Memory B cell (primary cell): Measurements from ENCODE around the gene PEBP1.

ENCODE experiments used
- ATAC-seq: fragments of 150-1000 bp; cut with Tn5 transposase; 2 replicates; pipeline ENCODE4 v1.10.0; 2021; ENCODE audit warnings: low read depth, mild to moderate bottlenecking, moderate library complexity
- DNase-seq, 2 donors: peaks; one replicate each; pipeline ENCODE4 v3.0.0; 2022; ENCODE audit warnings: low spot score in 2 of 2
- H3K27ac Mint-ChIP-seq: one replicate; pipeline ENCODE4 v1.8.0; 2022; ENCODE audit warnings: mild to moderate bottlenecking, moderate library complexity, mixed read lengths
- H3K27me3 Mint-ChIP-seq: one replicate; pipeline ENCODE4 v1.8.0; 2022; ENCODE audit warnings: mixed read lengths
- H3K36me3 Mint-ChIP-seq: one replicate; pipeline ENCODE4 v1.8.0; 2022; ENCODE audit warnings: mild to moderate bottlenecking, mixed read lengths
- H3K4me1 Mint-ChIP-seq: one replicate; pipeline ENCODE4 v1.8.0; 2022; ENCODE audit warnings: mixed read lengths
- H3K4me3 Mint-ChIP-seq: one replicate; pipeline ENCODE4 v1.8.0; 2022; ENCODE audit warnings: mild to moderate bottlenecking, moderate library complexity, mixed read lengths
- H3K9me3 Mint-ChIP-seq: one replicate; pipeline ENCODE4 v1.8.0; 2022; ENCODE audit warnings: mixed read lengths

The PEBP1 gene

GRCh38 chr12:118150625-118151024 is 14.7 kb downstream of the PEBP1 start:
- DNase-seq (no peak), ATAC-seq (no peak)
- peaks cover 11% of the 10 kb centered on the region for H3K36me3 Mint-ChIP-seq
- no peaks in the 10 kb centered on the region for H3K27me3 Mint-ChIP-seq
- no peaks in the 10 kb centered on the region for H3K4me1 Mint-ChIP-seq
- H3K4me3 Mint-ChIP-seq, result no peak overlapping the region
- H3K27ac Mint-ChIP-seq, result no peak overlapping the region
- no peaks in the 10 kb centered on the region for H3K9me3 Mint-ChIP-seq

GRCh38 chr12:118151755-118152154 is 15.8 kb downstream of the PEBP1 start:
- Mint-ChIP-seq H3K4me3 (no peak overlapping the region), H3K4me1 (no peaks in the 10 kb centered on the region), H3K27me3 (no peaks in the 10 kb centered on the region), H3K27ac (no peak overlapping the region), H3K9me3 (no peaks in the 10 kb centered on the region), H3K36me3 (peaks cover 11% of the 10 kb centered on the region)
- DNase-seq, result no peak
- no peak for ATAC-seq

GRCh38 chr12:118160536-118160935 is 24.6 kb downstream of the PEBP1 start:
- ATAC-seq, result no peak
- no peak for DNase-seq
- H3K36me3 Mint-ChIP-seq, result peaks cover 23% of the 10 kb centered on the region
- no peaks in the 10 kb centered on the region for H3K9me3 Mint-ChIP-seq
- no peak overlapping the region for H3K4me3 Mint-ChIP-seq
- H3K27ac Mint-ChIP-seq, result no peak overlapping the region
- H3K4me1 Mint-ChIP-seq, result peaks cover 6% of the 10 kb centered on the region
- H3K27me3 Mint-ChIP-seq, result no peaks in the 10 kb centered on the region

GRCh38 chr12:118164798-118165486 is 29.0 kb downstream of the PEBP1 start:
- H3K27ac Mint-ChIP-seq, result peak overlapping the region; percentile 50
- H3K36me3 Mint-ChIP-seq, result peaks cover 34% of the 10 kb centered on the region
- H3K9me3 Mint-ChIP-seq, result no peaks in the 10 kb centered on the region
- peaks cover 6% of the 10 kb centered on the region for H3K4me1 Mint-ChIP-seq
- DNase-seq (no peak), ATAC-seq (no peak)
- no peaks in the 10 kb centered on the region for H3K27me3 Mint-ChIP-seq
- H3K4me3 Mint-ChIP-seq, result no peak overlapping the region

- H3K4me3 Mint-ChIP-seq, result no peak overlapping the region
- H3K27ac Mint-ChIP-seq, result peak overlapping the region; percentile 63
- H3K4me1 Mint-ChIP-seq, result peaks cover 10% of the 10 kb centered on the region
- H3K36me3 Mint-ChIP-seq, result peaks cover 37% of the 10 kb centered on the region
- DNase-seq (no peak), ATAC-seq (peak; percentile 52)
- no peaks in the 10 kb centered on the region for H3K27me3 Mint-ChIP-seq
- H3K9me3 Mint-ChIP-seq, result no peaks in the 10 kb centered on the region
These were observed 31.0 kb downstream of the PEBP1 start for GRCh38 chr12:118166946-118167345.

- H3K4me3 Mint-ChIP-seq, result peak overlapping the region; percentile 1
- peaks cover 10% of the 10 kb centered on the region for H3K4me1 Mint-ChIP-seq
- ATAC-seq (peak; percentile 65), DNase-seq (no peak)
- H3K36me3 Mint-ChIP-seq, result peaks cover 37% of the 10 kb centered on the region
- H3K27ac Mint-ChIP-seq, result peak overlapping the region; percentile 4
- H3K9me3 Mint-ChIP-seq, result no peaks in the 10 kb centered on the region
- no peaks in the 10 kb centered on the region for H3K27me3 Mint-ChIP-seq
These were observed 40.0 kb downstream of the PEBP1 start for GRCh38 chr12:118175823-118176447.

GRCh38 chr12:118183155-118183554 is 47.2 kb downstream of the PEBP1 start:
- no peaks in the 10 kb centered on the region for H3K27me3 Mint-ChIP-seq
- ATAC-seq (no peak), DNase-seq (no peak)
- peaks cover 17% of the 10 kb centered on the region for H3K4me1 Mint-ChIP-seq
- H3K36me3 Mint-ChIP-seq, result peaks cover 16% of the 10 kb centered on the region
- H3K27ac Mint-ChIP-seq, result no peak overlapping the region
- H3K4me3 Mint-ChIP-seq, result no peak overlapping the region
- no peaks in the 10 kb centered on the region for H3K9me3 Mint-ChIP-seq

- Mint-ChIP-seq H3K27ac (no peak overlapping the region), H3K4me3 (no peak overlapping the region), H3K9me3 (no peaks in the 10 kb centered on the region), H3K27me3 (no peaks in the 10 kb centered on the region), H3K4me1 (peaks cover 17% of the 10 kb centered on the region), H3K36me3 (peaks cover 17% of the 10 kb centered on the region)
- ATAC-seq, result no peak
- no peak for DNase-seq
These were observed 47.8 kb downstream of the PEBP1 start for GRCh38 chr12:118183711-118184110.

GRCh38 chr12:118185602-118186397 is 49.9 kb downstream of the PEBP1 start:
- ATAC-seq (peak; percentile 53), DNase-seq (no peak)
- Mint-ChIP-seq H3K27ac (peak overlapping the region; percentile 70), H3K9me3 (no peaks in the 10 kb centered on the region), H3K36me3 (peaks cover 21% of the 10 kb centered on the region), H3K27me3 (no peaks in the 10 kb centered on the region), H3K4me3 (no peak overlapping the region), H3K4me1 (peaks cover 17% of the 10 kb centered on the region)

- Mint-ChIP-seq H3K36me3 (peaks cover 14% of the 10 kb centered on the region), H3K27ac (peak overlapping the region; percentile 69)
- no peak for DNase-seq
These were observed 52.0 kb downstream of the PEBP1 start for GRCh38 chr12:118187751-118188435.

GRCh38 chr12:118188690-118189371 is 52.9 kb downstream of the PEBP1 start:
- DNase-seq, result no peak
- no peak for ATAC-seq
- no peak overlapping the region for H3K27ac Mint-ChIP-seq
- H3K36me3 Mint-ChIP-seq, result peaks cover 14% of the 10 kb centered on the region
- no peak overlapping the region for H3K4me3 Mint-ChIP-seq
- H3K9me3 Mint-ChIP-seq, result no peaks in the 10 kb centered on the region
- peaks cover 11% of the 10 kb centered on the region for H3K4me1 Mint-ChIP-seq
- no peaks in the 10 kb centered on the region for H3K27me3 Mint-ChIP-seq

More at GRCh38 chr12:118187751-118188435, 52.0 kb downstream of the PEBP1 start:
- Mint-ChIP-seq H3K9me3 (no peaks in the 10 kb centered on the region), H3K4me1 (peaks cover 11% of the 10 kb centered on the region), H3K27me3 (no peaks in the 10 kb centered on the region), H3K4me3 (no peak overlapping the region)
- ATAC-seq, result no peak

GRCh38 chr12:118189741-118190191 is 53.8 kb downstream of the PEBP1 start:
- Mint-ChIP-seq H3K27ac (no peak overlapping the region), H3K4me3 (no peak overlapping the region), H3K36me3 (peaks cover 17% of the 10 kb centered on the region), H3K4me1 (peaks cover 11% of the 10 kb centered on the region), H3K27me3 (no peaks in the 10 kb centered on the region), H3K9me3 (no peaks in the 10 kb centered on the region)
- ATAC-seq (no peak), DNase-seq (no peak)

GRCh38 chr12:118190266-118190665 is 54.3 kb downstream of the PEBP1 start:
- Mint-ChIP-seq H3K4me3 (no peak overlapping the region), H3K36me3 (peaks cover 17% of the 10 kb centered on the region), H3K27ac (no peak overlapping the region), H3K9me3 (no peaks in the 10 kb centered on the region), H3K4me1 (peaks cover 11% of the 10 kb centered on the region), H3K27me3 (no peaks in the 10 kb centered on the region)
- ATAC-seq (no peak), DNase-seq (no peak)
